ENCODE measurements around the gene HVCN1. TPM values are rescaled to one million over a fixed set of nuclear protein-coding genes. Genes with fewer than 3 reads are reported as not detected.
A peak's percentile ranks its signal among the peaks of the same experiment; 100 is the strongest.

Gene HVCN1
- total and polyA plus RNA-seq, 2 of the 13 experiments (the other 11 are each of a cell fraction or from before 2014, with no cell fraction given): 0.49 to 1.3 TPM

DNA sequence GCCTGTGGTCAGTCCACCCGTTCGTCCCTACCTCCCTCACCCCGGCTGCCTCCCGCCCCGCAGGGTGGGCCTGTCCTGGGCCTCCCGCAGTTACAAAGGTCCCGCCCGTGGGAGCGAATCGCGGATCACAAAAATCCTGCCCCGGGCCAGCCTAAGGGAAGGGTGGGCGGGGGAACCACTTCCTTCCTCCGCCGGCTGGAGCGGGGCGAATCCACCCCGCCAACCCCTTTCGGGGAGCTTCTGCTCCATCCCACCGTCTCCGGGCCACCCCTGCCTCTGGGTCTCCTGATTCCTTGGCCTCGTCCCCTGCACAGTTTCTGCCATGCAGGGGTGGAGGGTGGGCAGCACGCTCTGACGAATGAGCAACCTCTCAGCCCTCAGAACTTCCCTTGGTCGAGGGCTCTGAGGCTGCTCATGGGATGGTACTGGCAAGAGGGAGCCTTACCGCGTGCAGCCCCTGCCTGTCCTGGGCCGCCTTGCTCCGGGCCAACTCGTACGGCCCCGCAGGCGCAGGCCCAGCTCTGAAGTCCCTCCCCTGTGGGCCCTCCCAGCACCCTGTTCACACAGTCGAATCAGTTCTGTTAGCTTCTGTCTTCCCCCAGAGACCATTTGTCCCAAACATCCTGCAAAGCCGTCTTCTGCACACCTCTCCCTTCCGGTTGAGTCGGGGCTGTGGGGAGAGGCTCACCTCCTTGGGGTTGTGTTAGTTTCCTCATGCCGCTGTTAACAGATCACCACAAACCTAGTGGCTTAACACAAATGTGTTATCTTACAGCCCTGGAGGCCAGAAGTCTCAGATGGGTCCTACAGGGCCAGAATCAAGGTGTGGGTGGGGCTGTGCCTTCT is 589 bp upstream of the HVCN1 start (continued):
- TF ChIP-seq POLR2AphosphoS2 (IDR thresholded peaks at IDR 0.05; ENCODE audit: low read depth, low read length): no peak
- TF ChIP-seq ZNF263 (CRISPR knock-in tag; IDR thresholded peaks at IDR 0.05): 0 out of 2 replicates have a peak, but pooled peaks have one; percentile 3
- TF ChIP-seq JDP2 (CRISPR knock-in tag; IDR thresholded peaks at IDR 0.05; ENCODE audit: borderline replicate concordance): no peak
- peak; percentile 40; the same call in 1 of the 2 replicates for TF ChIP-seq MTF2 (CRISPR knock-in tag; IDR thresholded peaks at IDR 0.05; ENCODE audit: borderline replicate concordance)
- TF ChIP-seq KDM5B (CRISPR knock-in tag; IDR thresholded peaks at IDR 0.05; ENCODE audit: borderline replicate concordance): 0 out of 2 replicates have a peak, but pooled peaks have one; percentile 44
- TF ChIP-seq ZNF747 (CRISPR knock-in tag; IDR thresholded peaks at IDR 0.05; ENCODE audit: borderline replicate concordance): no peak
- no peak for TF ChIP-seq CHD4 (IDR thresholded peaks at IDR 0.05; ENCODE audit: borderline replicate concordance, low read length)
- TF ChIP-seq ZSCAN20 (CRISPR knock-in tag; IDR thresholded peaks at IDR 0.05; ENCODE audit: borderline replicate concordance): no peak
- no peak for TF ChIP-seq PRDM10 (CRISPR knock-in tag; IDR thresholded peaks at IDR 0.05; ENCODE audit: low read depth)
- 0 out of 2 replicates have a peak, but pooled peaks have one; percentile 32 for TF ChIP-seq KMT2A (CRISPR knock-in tag; IDR thresholded peaks at IDR 0.05)
- TF ChIP-seq SATB2 (CRISPR knock-in tag; IDR thresholded peaks at IDR 0.05): no peak
- 0 out of 2 replicates have a peak, but pooled peaks have one; percentile 75 for TF ChIP-seq ZNF558 (CRISPR knock-in tag; IDR thresholded peaks at IDR 0.05; ENCODE audit: borderline replicate concordance)
- no peak for TF ChIP-seq TEAD3 (CRISPR knock-in tag; optimal IDR thresholded peaks at IDR 0.05; ENCODE audit: borderline replicate concordance)
- peak; percentile 44; the same call in 1 of the 2 replicates for TF ChIP-seq THAP9 (CRISPR knock-in tag; IDR thresholded peaks at IDR 0.05; ENCODE audit: borderline replicate concordance)
- 0 out of 2 replicates have a peak, but pooled peaks have one; percentile 26 for TF ChIP-seq PHF8 (CRISPR knock-in tag; IDR thresholded peaks at IDR 0.05)
